Cardiac muscle cell (in vitro differentiated cells and primary cell): ENCODE results near the gene ZNF827. TPM values are rescaled to one million over a fixed set of nuclear protein-coding genes. Genes with fewer than 3 reads are reported as not detected.
A peak's percentile ranks its signal among the peaks of the same experiment; 100 is the strongest.

Experiments
- DNase-seq, 2 donors: peaks; one replicate each; pipeline versions ENCODE4 v3.0.0 to v3.0.0-alpha.2; 2010 to 2017; ENCODE audit warnings: low read depth in 1 of 2, low spot score in 1 of 2
- H3K27ac ChIP-seq: fragments of 200-600 bp; sonication (generic); 2 replicates; pipeline ENCODE4 v1.5.1; 2016
- H3K27me3 ChIP-seq: fragments of 200-600 bp; sonication (generic); 2 replicates; pipeline ENCODE4 v1.6.0; 2016; ENCODE audit warnings: control low read depth
- H3K36me3 ChIP-seq: fragments of 200-600 bp; sonication (generic); 2 replicates; pipeline ENCODE4 v1.5.1; 2016; ENCODE audit warnings: control low read depth
- H3K4me1 ChIP-seq: fragments of 200-600 bp; sonication (generic); 2 replicates; pipeline ENCODE4 v1.8.1; 2017; ENCODE audit warnings: low read depth, mild to moderate bottlenecking, mixed run types
- H3K4me3 ChIP-seq: fragments of 200-600 bp; sonication (generic); 2 replicates; pipeline ENCODE4 v1.5.1; 2016; ENCODE audit warnings: mild to moderate bottlenecking
- H3K9me3 ChIP-seq: fragments of 200-600 bp; sonication (generic); 2 replicates; pipeline ENCODE4 v1.5.1; 2017; ENCODE audit warnings: low read depth, mild to moderate bottlenecking, control low read depth
- polyA plus RNA-seq: library from polyadenylated mRNA; unstranded; fragments of >200 nt; fragmentation: Nextera tagmentation; extraction: Ambion mirVana; gene quantifications from 2 replicates; pipeline ENCODE4 v1.2.1, GENCODE V29; 2016
- total RNA-seq: library from RNA; depleted of rRNA; stranded (reverse); fragments of >200 nt; gene quantifications from 2 replicates; pipeline ENCODE4 v1.2.3, GENCODE V29; 2016
- TF ChIP-seq, protein P1 (sequence below): IDR thresholded peaks from 2 replicates; pipeline ENCODE4 v1.5.1; 2012; ENCODE audit warnings: low read depth, mild to moderate bottlenecking, low read length

Gene ZNF827
- total and polyA plus RNA-seq, 2 experiments from 2014 or later, result 13.2 to 37.3 TPM

DNA sequence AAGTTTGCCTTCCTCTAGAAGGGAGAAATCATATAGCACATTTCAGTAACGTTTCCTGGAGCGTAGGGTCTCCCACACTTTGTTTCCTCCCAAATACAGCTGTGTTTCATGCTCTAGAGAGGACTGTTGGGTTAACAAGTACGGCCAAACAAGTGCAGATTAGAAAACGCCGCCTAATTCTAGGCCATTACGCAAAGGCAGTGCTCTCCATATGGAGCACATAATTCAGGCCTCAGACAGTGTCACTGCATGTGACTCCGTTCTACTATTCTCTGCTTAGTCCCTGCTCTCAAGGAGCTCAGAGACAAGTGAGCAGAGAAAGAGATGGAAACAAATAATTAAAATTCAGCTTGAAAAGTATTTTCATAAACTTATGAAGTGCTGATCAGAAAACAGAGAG is 11.6 kb downstream of the ZNF827 start:
- Histone ChIP-seq H3K27ac (no peak overlapping the region), H3K4me3 (no peak overlapping the region), H3K4me1 (peaks cover 28% of the 10 kb centered on the region), H3K36me3 (no peaks in the 10 kb centered on the region), H3K9me3 (no peaks in the 10 kb centered on the region), H3K27me3 (no peaks in the 10 kb centered on the region)
- TF ChIP-seq, protein P1, sequence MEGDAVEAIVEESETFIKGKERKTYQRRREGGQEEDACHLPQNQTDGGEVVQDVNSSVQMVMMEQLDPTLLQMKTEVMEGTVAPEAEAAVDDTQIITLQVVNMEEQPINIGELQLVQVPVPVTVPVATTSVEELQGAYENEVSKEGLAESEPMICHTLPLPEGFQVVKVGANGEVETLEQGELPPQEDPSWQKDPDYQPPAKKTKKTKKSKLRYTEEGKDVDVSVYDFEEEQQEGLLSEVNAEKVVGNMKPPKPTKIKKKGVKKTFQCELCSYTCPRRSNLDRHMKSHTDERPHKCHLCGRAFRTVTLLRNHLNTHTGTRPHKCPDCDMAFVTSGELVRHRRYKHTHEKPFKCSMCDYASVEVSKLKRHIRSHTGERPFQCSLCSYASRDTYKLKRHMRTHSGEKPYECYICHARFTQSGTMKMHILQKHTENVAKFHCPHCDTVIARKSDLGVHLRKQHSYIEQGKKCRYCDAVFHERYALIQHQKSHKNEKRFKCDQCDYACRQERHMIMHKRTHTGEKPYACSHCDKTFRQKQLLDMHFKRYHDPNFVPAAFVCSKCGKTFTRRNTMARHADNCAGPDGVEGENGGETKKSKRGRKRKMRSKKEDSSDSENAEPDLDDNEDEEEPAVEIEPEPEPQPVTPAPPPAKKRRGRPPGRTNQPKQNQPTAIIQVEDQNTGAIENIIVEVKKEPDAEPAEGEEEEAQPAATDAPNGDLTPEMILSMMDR, result no peak
- no peak for DNase-seq

DNA sequence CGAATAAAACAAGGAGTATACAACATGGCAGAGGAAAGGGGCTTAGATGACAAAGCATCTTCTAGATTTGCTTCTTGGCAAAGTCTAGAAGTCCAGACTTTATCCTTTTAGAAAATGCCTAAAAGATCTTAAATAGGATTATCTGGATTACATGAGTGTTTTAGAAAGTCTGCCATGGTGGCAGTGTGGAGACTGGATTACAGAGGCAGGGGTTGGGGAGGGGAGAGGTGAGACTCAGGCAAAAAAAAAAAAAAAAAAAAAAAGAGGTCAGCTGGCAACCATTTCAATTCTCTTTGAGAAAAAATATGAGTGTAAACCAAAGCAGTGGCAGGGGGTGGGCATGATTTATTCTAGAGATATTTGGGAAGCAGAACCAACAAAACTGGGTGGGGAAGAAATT is 17.4 kb downstream of the ZNF827 start:
- no peak for DNase-seq
- Histone ChIP-seq H3K9me3 (no peaks in the 10 kb centered on the region), H3K36me3 (no peaks in the 10 kb centered on the region), H3K4me3 (no peak overlapping the region), H3K4me1 (no peaks in the 10 kb centered on the region), H3K27ac (no peak overlapping the region), H3K27me3 (no peaks in the 10 kb centered on the region)
- TF ChIP-seq, protein P1, result no peak

DNA sequence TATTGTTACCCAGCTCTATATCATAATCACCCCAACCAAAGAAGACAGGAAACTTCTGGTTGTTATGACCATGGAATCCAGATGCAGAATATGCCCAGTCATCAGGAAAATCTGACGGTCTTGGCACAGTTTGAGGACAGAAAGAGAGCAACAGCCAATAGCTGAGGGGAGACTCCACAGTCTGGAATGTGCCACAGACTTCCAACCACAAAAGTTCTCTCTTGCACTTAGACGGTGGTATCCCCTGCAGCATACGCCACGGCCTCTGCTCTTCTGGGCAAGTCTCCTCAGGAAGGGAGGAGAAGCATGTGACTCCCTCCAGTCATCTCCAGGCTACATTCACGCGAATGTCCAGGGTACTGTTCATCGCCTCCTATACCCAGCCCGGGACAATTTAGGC is 18.4 kb downstream of the ZNF827 start:
- Histone ChIP-seq H3K27me3 (no peaks in the 10 kb centered on the region), H3K27ac (no peak overlapping the region), H3K9me3 (no peaks in the 10 kb centered on the region), H3K4me3 (no peak overlapping the region), H3K4me1 (no peaks in the 10 kb centered on the region), H3K36me3 (no peaks in the 10 kb centered on the region)
- TF ChIP-seq, protein P1, result no peak
- peak in 1 of 2 donors; percentile 97 for DNase-seq

DNA sequence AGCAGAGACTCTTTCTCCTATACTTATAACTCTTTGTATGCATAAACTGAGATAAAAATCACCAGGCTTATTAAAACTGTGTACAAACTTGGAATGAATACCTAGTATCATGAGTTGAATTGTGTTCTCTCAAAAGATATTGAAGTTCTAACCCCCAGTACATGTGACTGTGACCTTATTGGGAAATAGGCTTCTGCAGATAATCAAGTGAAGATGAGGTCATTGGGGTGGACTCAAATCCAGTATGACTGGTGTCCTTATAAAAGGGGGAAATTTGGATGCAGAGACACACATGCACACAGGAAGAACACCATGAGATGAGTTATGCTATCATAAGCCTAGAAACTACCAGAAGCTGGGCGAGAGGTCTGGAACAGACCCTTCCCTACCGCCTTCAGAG is 26.2 kb downstream of the ZNF827 start:
- TF ChIP-seq, protein P1, result no peak
- Histone ChIP-seq H3K36me3 (no peaks in the 10 kb centered on the region), H3K27me3 (no peaks in the 10 kb centered on the region), H3K4me3 (no peak overlapping the region), H3K9me3 (no peaks in the 10 kb centered on the region), H3K27ac (no peak overlapping the region), H3K4me1 (peaks cover 9% of the 10 kb centered on the region)
- DNase-seq, result no peak

DNA sequence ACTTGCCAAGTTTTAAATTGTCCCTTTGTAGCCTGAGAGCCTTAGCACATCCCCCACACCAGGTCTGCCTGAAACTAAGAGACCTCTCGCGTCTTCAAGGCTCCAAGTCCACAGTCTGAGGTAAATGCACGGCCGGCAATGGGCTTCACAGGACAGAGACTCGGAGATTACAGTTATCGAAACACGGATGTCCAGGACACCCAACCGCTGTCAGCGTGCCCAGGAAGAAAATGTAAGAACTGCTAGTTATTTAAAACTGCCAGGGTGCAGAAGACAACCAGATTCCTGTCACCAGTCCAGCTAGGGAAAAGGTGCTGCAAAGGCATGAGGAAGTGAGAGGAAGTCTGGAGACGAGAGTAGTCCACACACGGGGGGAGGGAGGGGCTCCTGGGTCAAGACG is 28.9 kb downstream of the ZNF827 start:
- Histone ChIP-seq H3K4me3 (no peak overlapping the region), H3K27ac (peak overlapping the region; percentile 52), H3K27me3 (no peaks in the 10 kb centered on the region), H3K9me3 (no peaks in the 10 kb centered on the region), H3K36me3 (no peaks in the 10 kb centered on the region), H3K4me1 (peaks cover 14% of the 10 kb centered on the region)
- DNase-seq, result peak in 1 of 2 donors; percentile 27
- TF ChIP-seq, protein P1, result no peak

DNA sequence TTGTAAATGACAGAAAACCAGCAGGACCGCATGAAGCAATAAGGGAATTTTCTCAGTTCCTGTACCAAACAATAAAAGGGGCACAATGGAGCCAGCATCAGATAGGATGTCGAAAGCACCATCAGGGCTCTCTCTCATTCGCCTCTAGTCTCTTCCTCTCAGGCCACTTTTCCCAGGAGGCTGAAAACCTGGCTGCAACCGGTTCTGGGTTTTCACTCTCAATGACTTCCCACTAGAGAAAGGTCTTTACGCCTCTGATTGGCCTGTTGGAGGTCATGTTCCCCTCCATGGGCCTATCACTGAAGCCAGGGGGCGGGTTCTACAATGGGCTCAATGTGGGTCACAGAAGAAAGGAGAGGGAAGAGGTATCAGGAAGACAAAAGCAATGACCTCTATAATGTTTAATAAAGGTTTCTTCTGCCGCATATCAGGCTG is 29.3 kb downstream of the ZNF827 start:
- peak; percentile 48 to 64 for DNase-seq
- no peaks in the 10 kb centered on the region for H3K27me3 ChIP-seq

More for the DNA sequence above, 29.3 kb downstream of the ZNF827 start:
- Histone ChIP-seq H3K36me3 (no peaks in the 10 kb centered on the region), H3K4me1 (peaks cover 14% of the 10 kb centered on the region), H3K4me3 (no peak overlapping the region), H3K27ac (peak overlapping the region; percentile 52), H3K9me3 (no peaks in the 10 kb centered on the region)
- TF ChIP-seq, protein P1, result no peak
